Liver (tissue), 9 donors: ENCODE results near the gene CDK11B. TPM values are rescaled to one million over a fixed set of nuclear protein-coding genes. Genes with fewer than 3 reads are reported as not detected.

Source experiments
- DNase-seq: peaks from one replicate; pipeline ENCODE4 v3.0.0-alpha.2; 2017; ENCODE audit warnings: low spot score
- H3K27ac ChIP-seq, 2 donors: one replicate each; pipeline ENCODE4 v1.7.0; 2013; ENCODE audit warnings: inconsistent platforms in 2 of 2, low read length in 2 of 2, control low read depth in 1 of 2, low read depth in 1 of 2, mild to moderate bottlenecking in 1 of 2
- H3K27me3 ChIP-seq, 4 donors: one replicate each; pipeline versions ENCODE4 v1.6.1 to v1.7.0; 2013; ENCODE audit warnings: low read length in 3 of 4, inconsistent platforms in 1 of 4, mild to moderate bottlenecking in 1 of 4, moderate library complexity in 1 of 4; ENCODE audit not compliant: control insufficient read depth in 4 of 4, insufficient read depth in 4 of 4
- H3K36me3 ChIP-seq, 4 donors: one replicate each; pipeline versions ENCODE4 v1.6.1 to v1.7.0; 2013; ENCODE audit warnings: low read length in 3 of 4, mild to moderate bottlenecking in 3 of 4, low read depth in 1 of 4, moderate library complexity in 1 of 4; ENCODE audit not compliant: control insufficient read depth in 4 of 4, insufficient read depth in 3 of 4
- H3K4me1 ChIP-seq, 4 donors: one replicate each; pipeline versions ENCODE4 v1.6.1 to v1.7.0; 2013; ENCODE audit warnings: low read length in 3 of 4, mild to moderate bottlenecking in 3 of 4, moderate library complexity in 1 of 4; ENCODE audit not compliant: control insufficient read depth in 4 of 4, insufficient read depth in 4 of 4
- H3K4me3 ChIP-seq, 3 donors: one replicate each; pipeline versions ENCODE4 v1.6.1 to v1.7.0; 2013; ENCODE audit warnings: low read length in 3 of 3, control low read depth in 1 of 3, low read depth in 1 of 3, mild to moderate bottlenecking in 1 of 3
- H3K9ac ChIP-seq, 2 donors: one replicate each; pipeline ENCODE4 v1.7.0; 2013; ENCODE audit warnings: low read length in 2 of 2, mild to moderate bottlenecking in 2 of 2, moderate library complexity in 2 of 2, control low read depth in 1 of 2, low read depth in 1 of 2
- H3K9me3 ChIP-seq, 4 donors: one replicate each; pipeline versions ENCODE4 v1.6.1 to v1.7.0; 2013; ENCODE audit warnings: low read length in 3 of 4; ENCODE audit not compliant: control insufficient read depth in 4 of 4
- ATF3 ChIP-seq: IDR thresholded peaks from 2 replicates; pipeline ENCODE4 v1.6.1; 2016; ENCODE audit warnings: antibody characterized with exemption
- CTCF ChIP-seq: fragments of 150-350 bp; IDR thresholded peaks from 2 replicates; pipeline ENCODE4 v1.5.1; 2017; ENCODE audit warnings: improper control_type of control experiment, low read depth, low read length; ENCODE audit not compliant: missing input control
- FOXA1 ChIP-seq: IDR thresholded peaks from 2 replicates; pipeline ENCODE4 v1.6.1; 2016; ENCODE audit warnings: antibody characterized with exemption
- FOXA2 ChIP-seq: IDR thresholded peaks from 2 replicates; pipeline ENCODE4 v1.6.1; 2016; ENCODE audit warnings: antibody characterized with exemption
- GABPA ChIP-seq, 2 donors: IDR thresholded peaks in 1 of 2; conservative IDR thresholded peaks in 1 of 2; 2 replicates each; pipeline ENCODE4 v1.6.1; 2016; ENCODE audit warnings: antibody characterized with exemption in 2 of 2, mild to moderate bottlenecking in 1 of 2, moderate library complexity in 1 of 2
- HNF4G ChIP-seq: IDR thresholded peaks from 2 replicates; pipeline ENCODE4 v1.6.1; 2016; ENCODE audit warnings: antibody characterized with exemption
- JUND ChIP-seq, 2 donors: IDR thresholded peaks; 2 replicates each; pipeline ENCODE4 v1.6.1; 2016; ENCODE audit warnings: antibody characterized with exemption in 2 of 2
- MAX ChIP-seq: IDR thresholded peaks from 2 replicates; pipeline ENCODE4 v1.6.1; 2016; ENCODE audit warnings: antibody characterized with exemption
- NR2F2 ChIP-seq: IDR thresholded peaks from 2 replicates; pipeline ENCODE4 v1.6.1; 2016; ENCODE audit warnings: antibody characterized with exemption
- RXRA ChIP-seq, 2 donors: IDR thresholded peaks; 2 replicates each; pipeline ENCODE4 v1.6.1; 2017 to 2018; ENCODE audit warnings: antibody characterized with exemption in 2 of 2, mild to moderate bottlenecking in 1 of 2
- SP1 ChIP-seq: IDR thresholded peaks from 2 replicates; pipeline ENCODE4 v1.6.1; 2018; ENCODE audit warnings: antibody characterized with exemption, mild to moderate bottlenecking
- TAF1 ChIP-seq: conservative IDR thresholded peaks from 2 replicates; pipeline ENCODE4 v1.6.1; 2016; ENCODE audit warnings: antibody characterized with exemption, mild to moderate bottlenecking
- YY1 ChIP-seq: IDR thresholded peaks from 2 replicates; pipeline ENCODE4 v1.6.1; 2016; ENCODE audit warnings: antibody characterized with exemption, mild to moderate bottlenecking
- ZBTB33 ChIP-seq: IDR thresholded peaks from 2 replicates; pipeline ENCODE4 v1.6.1; 2016; ENCODE audit warnings: antibody characterized with exemption
- WGBS: extraction: QIAGEN DNeasy Blood & Tissue Kit; methylation state at CpG from one replicate; pipeline ENCODE4 v1.1.7; 2013; 5-methylcytosine and 5-hydroxymethylcytosine counted together
- polyA plus RNA-seq, 2 donors: library from polyadenylated mRNA; stranded (reverse) in 1 of 2; unstranded in 1 of 2; fragments of 200-250 nt in 1 of 2; fragments of >200 nt in 1 of 2; fragmentation: Nextera tagmentation in 1 of 2; extraction: Ambion mirVana in 1 of 2; gene quantifications; one replicate each; pipeline versions ENCODE4 v1.2.1 to v1.2.3, GENCODE V29; 2013 to 2015
- total RNA-seq, 2 donors: library from RNA; depleted of rRNA; stranded (reverse); fragments of >200 nt; gene quantifications; one replicate each; pipeline ENCODE4 v1.2.3, GENCODE V29; 2014
- donor health status: healthy.
- donor health status: healthy.
- donor health status: healthy.
- donor health status: healthy.
- donor health status: healthy.

The CDK11B gene
- total and polyA plus RNA-seq, 4 donors, result 5.1 to 12.2 (median 7.4) TPM

- H3K9ac ChIP-seq, result no peak overlapping the region
- DNase-seq, result no peak
- 83% methylated on average over 14 of the region's 14 CpGs for WGBS
- no peak overlapping the region for H3K27ac ChIP-seq
- no peaks in the 10 kb centered on the region for H3K36me3 ChIP-seq
- H3K4me1 ChIP-seq, result peaks cover 2 to 9% (median 5%) of the 10 kb centered on the region in 4 donors
- TF ChIP-seq ATF3, result no peak
- no peak for TF ChIP-seq CTCF
- TF ChIP-seq ZBTB33, result no peak
- no peak for TF ChIP-seq TAF1
- no peak for TF ChIP-seq RXRA (IDR thresholded peaks at IDR 0.05)
- no peak for TF ChIP-seq HNF4G
- no peaks in the 10 kb centered on the region for H3K9me3 ChIP-seq
- H3K4me3 ChIP-seq, result no peak overlapping the region
- H3K27me3 ChIP-seq, result peaks cover 0 to 4% (median 0%) of the 10 kb centered on the region in 4 donors
Observed at GRCh38 chr1:1605034-1605591, 53.7 kb downstream of the CDK11B start.

- H3K27me3 ChIP-seq, result peaks cover 0 to 4% (median 0%) of the 10 kb centered on the region in 4 donors
- DNase-seq, result no peak
- 82% methylated on average over 15 of the region's 15 CpGs for WGBS
- no peak overlapping the region for H3K4me3 ChIP-seq
- H3K9ac ChIP-seq, result no peak overlapping the region
- TF ChIP-seq ZBTB33 (no peak), RXRA (IDR thresholded peaks at IDR 0.05) (no peak)
- H3K9me3 ChIP-seq, result no peaks in the 10 kb centered on the region
- H3K36me3 ChIP-seq, result no peaks in the 10 kb centered on the region
- H3K4me1 ChIP-seq, result peaks cover 2 to 10% (median 7%) of the 10 kb centered on the region in 4 donors
- no peak overlapping the region for H3K27ac ChIP-seq
Observed at GRCh38 chr1:1604374-1605033, 54.3 kb downstream of the CDK11B start.

- peaks cover 2 to 15% (median 10%) of the 10 kb centered on the region in 4 donors for H3K4me1 ChIP-seq
- no peak for DNase-seq
- H3K36me3 ChIP-seq, result no peaks in the 10 kb centered on the region
- WGBS, result 77% methylated on average over 13 of the region's 13 CpGs
- H3K9ac ChIP-seq, result no peak overlapping the region
- peaks cover 0 to 4% (median 0%) of the 10 kb centered on the region in 4 donors for H3K27me3 ChIP-seq
- H3K27ac ChIP-seq, result no peak overlapping the region
- H3K9me3 ChIP-seq, result no peaks in the 10 kb centered on the region
- no peak overlapping the region for H3K4me3 ChIP-seq
- TF ChIP-seq GABPA (IDR thresholded peaks at IDR 0.05 in 1 of 2, conservative IDR thresholded peaks at IDR 0.05 in 1 of 2), result no peak
- TF ChIP-seq NR2F2, result no peak
- no peak for TF ChIP-seq YY1
- TF ChIP-seq FOXA2, result no peak
- TF ChIP-seq HNF4G, result no peak
- TF ChIP-seq TAF1, result no peak
- TF ChIP-seq CTCF, result no peak
- TF ChIP-seq RXRA (IDR thresholded peaks at IDR 0.05), result no peak
- TF ChIP-seq MAX, result no peak
- TF ChIP-seq FOXA1, result no peak
- TF ChIP-seq JUND (IDR thresholded peaks at IDR 0.05), result no peak
- no peak for TF ChIP-seq ATF3
- TF ChIP-seq SP1, result no peak
Observed at GRCh38 chr1:1603671-1604373, 55.0 kb downstream of the CDK11B start.
